SK-N-SH (cell line): ENCODE data around the gene BMPR1B.

ENCODE experiments used
- MXI1 ChIP-seq: IDR thresholded peaks from 2 replicates; pipeline ENCODE4 v1.6.1; 2012; ENCODE audit warnings: mild to moderate bottlenecking, low read depth, low read length, improper control_type of control experiment
- TF ChIP-seq, protein P1 (sequence below): fragments of 150-350 bp; IDR thresholded peaks from 2 replicates; pipeline ENCODE4 v1.6.1; 2017; ENCODE audit warnings: antibody characterized with exemption, low read length, low read depth, borderline replicate concordance

DNA sequence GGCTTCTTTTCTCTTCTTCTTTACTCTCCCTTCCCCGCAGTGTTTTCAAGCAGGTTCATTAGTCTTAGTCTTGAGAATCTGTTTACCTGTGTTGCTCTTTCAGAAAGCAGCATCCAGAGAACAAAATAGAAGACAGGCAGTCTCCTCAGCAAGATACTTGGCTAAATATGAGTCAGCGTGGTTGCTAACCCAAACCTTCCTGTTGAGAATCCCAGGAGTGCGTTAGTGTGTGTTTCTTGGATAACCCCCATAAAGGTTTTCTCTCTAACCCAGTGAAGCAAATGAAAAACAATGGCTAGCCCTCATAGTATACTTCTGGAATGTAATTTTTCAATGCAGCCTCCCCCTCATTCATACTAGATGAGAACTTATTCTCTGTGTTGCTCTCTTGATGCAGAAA lies 41.1 kb downstream of the BMPR1B start:
- no peak for TF ChIP-seq MXI1
- TF ChIP-seq, protein P1, sequence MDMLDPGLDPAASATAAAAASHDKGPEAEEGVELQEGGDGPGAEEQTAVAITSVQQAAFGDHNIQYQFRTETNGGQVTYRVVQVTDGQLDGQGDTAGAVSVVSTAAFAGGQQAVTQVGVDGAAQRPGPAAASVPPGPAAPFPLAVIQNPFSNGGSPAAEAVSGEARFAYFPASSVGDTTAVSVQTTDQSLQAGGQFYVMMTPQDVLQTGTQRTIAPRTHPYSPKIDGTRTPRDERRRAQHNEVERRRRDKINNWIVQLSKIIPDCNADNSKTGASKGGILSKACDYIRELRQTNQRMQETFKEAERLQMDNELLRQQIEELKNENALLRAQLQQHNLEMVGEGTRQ, result no peak
